ENCODE results near the gene LCE1D. TPM values are rescaled to one million over a fixed set of nuclear protein-coding genes. Genes with fewer than 3 reads are reported as not detected.

Gene LCE1D
- total and polyA plus RNA-seq, 7 donors = not detected

Other genes starting within 250 kb of the LCE1D start
- not detected for gene LCE3E, start 229.9 kb upstream of the LCE1D start, total RNA-seq
- not detected for gene LCE3E, start 229.9 kb upstream of the LCE1D start, polyA plus RNA-seq
- not detected for gene LCE3D, start 216.2 kb upstream of the LCE1D start, total RNA-seq
- not detected for gene LCE3D, start 216.2 kb upstream of the LCE1D start, polyA plus RNA-seq
- not detected for gene LCE3C, start 196.5 kb upstream of the LCE1D start, total RNA-seq
- gene LCE3C, start 196.5 kb upstream of the LCE1D start, polyA plus RNA-seq = not detected
- not detected for gene LCE3B, start 182.9 kb upstream of the LCE1D start, total RNA-seq
- not detected for gene LCE3B, start 182.9 kb upstream of the LCE1D start, polyA plus RNA-seq
- gene LCE3A, start 173.6 kb upstream of the LCE1D start, total RNA-seq = not detected
- gene LCE3A, start 173.6 kb upstream of the LCE1D start, polyA plus RNA-seq = not detected
- not detected for gene LCE2D, start 133.3 kb upstream of the LCE1D start, total RNA-seq
- gene LCE2D, start 133.3 kb upstream of the LCE1D start, polyA plus RNA-seq = not detected
- gene LCE2C, start 121.4 kb upstream of the LCE1D start, total RNA-seq = not detected
- gene LCE2C, start 121.4 kb upstream of the LCE1D start, polyA plus RNA-seq = not detected
- gene LCE2B, start 110.6 kb upstream of the LCE1D start, total RNA-seq = not detected
- not detected for gene LCE2B, start 110.6 kb upstream of the LCE1D start, polyA plus RNA-seq
- not detected for gene LCE2A, start 98.4 kb upstream of the LCE1D start, total RNA-seq
- gene LCE2A, start 98.4 kb upstream of the LCE1D start, polyA plus RNA-seq = not detected
- gene LCE4A, start 88.6 kb upstream of the LCE1D start, total RNA-seq = not detected
- gene LCE4A, start 88.6 kb upstream of the LCE1D start, polyA plus RNA-seq = not detected
- under 1 TPM in 1 of 4 donors, not detected in 3; 0.17 TPM for gene KPRP, start 38.7 kb upstream of the LCE1D start, total RNA-seq
- not detected for gene KPRP, start 38.7 kb upstream of the LCE1D start, polyA plus RNA-seq
- not detected for gene LCE1F, start 21.6 kb upstream of the LCE1D start, total RNA-seq
- gene LCE1F, start 21.6 kb upstream of the LCE1D start, polyA plus RNA-seq = not detected
- gene LCE1E, start 10.5 kb upstream of the LCE1D start, total RNA-seq = not detected
- not detected for gene LCE1E, start 10.5 kb upstream of the LCE1D start, polyA plus RNA-seq
- gene LCE1C, start 9.9 kb downstream of the LCE1D start, total RNA-seq = not detected
- not detected for gene LCE1C, start 9.9 kb downstream of the LCE1D start, polyA plus RNA-seq
- not detected for gene LCE1B, start 15.2 kb downstream of the LCE1D start, total RNA-seq
- not detected for gene LCE1B, start 15.2 kb downstream of the LCE1D start, polyA plus RNA-seq
- not detected for gene LCE1A, start 30.8 kb downstream of the LCE1D start, total RNA-seq
- not detected for gene LCE1A, start 30.8 kb downstream of the LCE1D start, polyA plus RNA-seq
- gene LCE6A, start 46.1 kb downstream of the LCE1D start, total RNA-seq = not detected
- not detected for gene LCE6A, start 46.1 kb downstream of the LCE1D start, polyA plus RNA-seq
- not detected for gene LCE7A, start 63.3 kb downstream of the LCE1D start, total RNA-seq
- not detected for gene LCE7A, start 63.3 kb downstream of the LCE1D start, polyA plus RNA-seq
- gene SMCP, start 81.6 kb downstream of the LCE1D start, total RNA-seq = not detected
- not detected for gene SMCP, start 81.6 kb downstream of the LCE1D start, polyA plus RNA-seq
- gene IVL, start 111.8 kb downstream of the LCE1D start, total RNA-seq = not detected
- gene IVL, start 111.8 kb downstream of the LCE1D start, polyA plus RNA-seq = under 1 TPM in 1 of 3 donors, not detected in 2; 0.04 TPM
- not detected for gene SPRR5, start 150.5 kb downstream of the LCE1D start, total RNA-seq
- gene SPRR5, start 150.5 kb downstream of the LCE1D start, polyA plus RNA-seq = not detected
- not detected for gene SPRR4, start 173.9 kb downstream of the LCE1D start, total RNA-seq
- not detected for gene SPRR4, start 173.9 kb downstream of the LCE1D start, polyA plus RNA-seq
- not detected for gene SPRR1A, start 187.4 kb downstream of the LCE1D start, total RNA-seq
- gene SPRR1A, start 187.4 kb downstream of the LCE1D start, polyA plus RNA-seq = not detected
- gene SPRR3, start 205.0 kb downstream of the LCE1D start, total RNA-seq = 1 to 10 TPM in 1 of 4 donors, under 1 TPM in 1, not detected in 2; 0.32 to 1.1 TPM
- gene SPRR3, start 205.0 kb downstream of the LCE1D start, polyA plus RNA-seq = 1 to 10 TPM in 1 of 3 donors, under 1 TPM in 1, not detected in 1; 0.82 to 1.2 TPM
- gene SPRR1B, start 234.5 kb downstream of the LCE1D start, total RNA-seq = not detected
- under 1 TPM in 1 of 3 donors, not detected in 2; 0.23 TPM for gene SPRR1B, start 234.5 kb downstream of the LCE1D start, polyA plus RNA-seq
- gene SPRR2D, start 244.4 kb downstream of the LCE1D start, total RNA-seq = not detected
- not detected for gene SPRR2D, start 244.4 kb downstream of the LCE1D start, polyA plus RNA-seq